ENCODE results near the gene RAD51B.

- TF ChIP-seq CTCF (conservative IDR thresholded peaks at IDR 0.05; ENCODE audit: low read depth, low read length) (no peak), EZH2phosphoT487 (IDR thresholded peaks at IDR 0.05; ENCODE audit: borderline replicate concordance, low read length) (no peak)
These were observed 849.0 kb downstream of the RAD51B start for GRCh38 chr14:68668531-68668930.

Data from PC-3 (cell line).